C1 segment of cervical spinal cord (tissue), 14 donors: ENCODE measurements around the gene MEIS1.

Experiments used
- DNase-seq, 14 donors: peaks; one replicate each; lab custom pipeline; 2025; lab: John Stamatoyannopoulos, UW

Gene MEIS1

GRCh38 chr2:66565291-66565690, 130.4 kb downstream of the MEIS1 start:
- DNase-seq = no peak

- no peak for DNase-seq
These were observed 131.9 kb downstream of the MEIS1 start for GRCh38 chr2:66566726-66567399.

DNA sequence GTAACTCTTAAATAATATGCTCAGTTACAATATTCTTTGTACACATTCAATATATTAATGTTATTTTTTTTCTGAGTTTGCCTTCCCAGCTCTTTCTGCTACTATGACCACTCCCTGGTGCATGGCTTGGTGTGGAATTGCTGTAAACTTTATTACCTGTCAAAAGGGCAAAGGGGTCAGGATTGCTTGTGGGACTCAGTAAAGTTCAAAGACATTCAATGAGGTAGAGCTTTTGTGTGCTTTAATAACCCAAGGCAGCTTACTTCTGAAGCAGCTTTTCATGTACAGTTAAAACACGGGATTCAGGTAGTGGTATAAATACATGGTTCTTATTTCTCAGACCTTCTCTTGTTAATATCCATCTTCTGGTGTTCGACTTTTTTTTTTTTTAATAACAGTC, 132.8 kb downstream of the MEIS1 start:
- no peak for DNase-seq

DNA sequence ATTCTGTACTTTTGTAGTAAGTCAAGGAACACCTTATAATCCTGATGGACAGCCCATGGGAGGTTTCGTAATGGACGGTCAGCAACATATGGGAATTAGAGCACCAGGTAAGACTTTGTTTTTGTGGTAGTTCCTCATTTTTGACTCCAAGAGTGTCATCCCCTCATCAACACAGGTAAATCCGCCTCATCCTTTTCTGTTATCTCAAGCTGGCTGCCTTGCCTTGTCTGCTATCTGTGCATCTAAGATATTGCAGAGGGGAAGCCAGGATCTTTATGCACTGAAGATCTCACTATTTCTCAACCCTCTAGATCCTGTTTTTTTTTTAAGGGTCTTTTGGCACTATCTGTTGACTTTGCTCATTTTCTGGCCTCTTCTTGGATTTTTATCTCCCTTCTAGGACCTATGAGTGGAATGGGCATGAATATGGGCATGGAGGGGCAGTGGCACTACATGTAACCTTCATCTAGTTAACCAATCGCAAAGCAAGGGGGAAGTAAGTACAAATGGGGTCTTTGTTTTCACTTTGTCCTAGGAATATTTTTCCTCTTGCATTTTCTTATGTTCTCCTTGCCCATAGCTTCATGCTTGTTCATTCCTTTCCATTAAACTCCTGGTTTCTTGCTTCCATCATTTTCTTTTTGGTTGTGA, 133.8 kb downstream of the MEIS1 start:
- no peak for DNase-seq

- DNase-seq = no peak
These were observed 134.5 kb downstream of the MEIS1 start for GRCh38 chr2:66569321-66569851.

DNA sequence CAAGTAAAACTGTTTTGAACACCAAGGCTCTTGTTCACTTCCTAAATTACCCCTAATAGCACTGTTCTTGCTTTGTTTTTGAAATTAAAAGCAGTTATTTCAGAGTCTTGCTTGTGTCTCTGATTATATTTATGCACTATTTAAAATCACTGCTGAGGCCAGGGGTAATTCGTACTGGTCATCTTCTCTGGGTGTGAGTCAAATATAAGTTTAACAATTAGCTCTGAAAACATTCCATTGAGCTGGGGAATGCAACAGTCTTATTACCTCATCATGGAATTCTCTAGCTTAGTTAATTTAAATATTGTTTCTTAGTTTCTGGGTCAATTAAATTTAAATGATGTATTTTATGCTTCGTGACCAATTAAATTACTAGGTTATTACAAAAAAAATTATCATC, 135.0 kb downstream of the MEIS1 start:
- DNase-seq = no peak

DNA sequence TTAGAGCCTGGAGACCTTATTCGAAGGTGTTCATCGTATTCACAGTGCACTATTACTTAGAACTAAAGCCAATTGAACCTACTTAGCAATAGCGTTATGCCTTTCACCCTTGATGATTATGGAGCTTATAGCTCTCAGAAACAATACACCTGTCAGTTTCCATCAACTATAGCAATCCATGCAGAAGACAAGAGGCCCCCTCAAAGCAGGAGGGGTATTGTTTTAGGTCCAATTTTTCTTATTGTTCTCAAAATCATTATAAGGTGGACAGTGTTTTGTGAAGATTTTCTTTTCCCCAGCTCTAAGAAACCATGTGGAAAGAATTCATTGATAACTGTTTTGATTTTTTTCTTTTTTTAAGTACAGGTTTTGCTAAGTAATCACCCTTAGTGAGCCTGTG, 135.5 kb downstream of the MEIS1 start:
- DNase-seq = no peak

GRCh38 chr2:66571918-66572317, 137.0 kb downstream of the MEIS1 start:
- no peak for DNase-seq

GRCh38 chr2:66572391-66572790, 137.5 kb downstream of the MEIS1 start:
- DNase-seq = no peak

GRCh38 chr2:66573416-66573815, 138.5 kb downstream of the MEIS1 start:
- DNase-seq = no peak

- DNase-seq = peak in 1 of 14 donors; percentile 38
These were observed 138.9 kb downstream of the MEIS1 start for GRCh38 chr2:66573821-66574233.

- peak in 12 of 14 donors; percentile 35 to 81 (median 60) for DNase-seq
These were observed 140.0 kb downstream of the MEIS1 start for GRCh38 chr2:66574701-66575624.

DNA sequence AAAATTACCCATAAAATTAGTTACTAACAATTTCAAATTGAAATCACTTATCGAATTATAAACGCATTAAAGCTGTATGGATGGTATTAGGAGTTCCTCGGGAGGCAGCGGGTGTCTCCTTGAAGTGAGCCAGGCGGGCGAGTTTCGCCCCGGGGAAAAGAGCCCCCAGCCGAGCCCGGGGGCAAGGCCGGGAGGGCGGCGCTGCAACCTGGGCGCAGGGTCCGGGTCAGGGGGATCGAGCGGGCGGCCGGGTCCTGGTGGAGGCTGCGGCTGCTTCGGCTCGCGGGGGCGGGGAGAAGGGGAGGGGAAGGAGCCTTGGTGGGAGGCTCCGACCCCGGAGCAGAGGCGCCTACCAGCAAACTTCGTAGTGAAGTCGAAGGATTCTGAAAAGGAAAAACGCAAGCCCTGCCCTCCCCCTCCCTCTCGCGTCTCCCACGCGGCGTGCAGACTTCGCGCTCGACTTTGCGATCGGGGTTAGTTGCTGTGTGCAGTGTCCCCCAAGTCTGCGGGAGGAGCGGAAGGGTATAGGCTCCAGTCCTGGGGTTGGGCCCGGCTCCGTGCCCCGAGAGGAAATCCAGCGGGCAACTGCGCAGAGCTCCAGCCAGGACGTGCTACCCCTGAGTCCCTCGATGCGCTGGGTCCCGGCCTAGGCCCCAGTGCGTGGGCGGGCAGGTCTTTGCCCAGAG, 140.8 kb downstream of the MEIS1 start:
- DNase-seq = peak in 1 of 14 donors; percentile 66

GRCh38 chr2:66576311-66576560, 141.3 kb downstream of the MEIS1 start:
- peak in 1 of 14 donors; percentile 67 for DNase-seq

GRCh38 chr2:66576561-66577320, 141.8 kb downstream of the MEIS1 start:
- DNase-seq = peak in 2 of 14 donors; percentile 27 to 75

GRCh38 chr2:66577321-66578053, 142.6 kb downstream of the MEIS1 start:
- peak in 2 of 14 donors; percentile 8 to 80 for DNase-seq

DNA sequence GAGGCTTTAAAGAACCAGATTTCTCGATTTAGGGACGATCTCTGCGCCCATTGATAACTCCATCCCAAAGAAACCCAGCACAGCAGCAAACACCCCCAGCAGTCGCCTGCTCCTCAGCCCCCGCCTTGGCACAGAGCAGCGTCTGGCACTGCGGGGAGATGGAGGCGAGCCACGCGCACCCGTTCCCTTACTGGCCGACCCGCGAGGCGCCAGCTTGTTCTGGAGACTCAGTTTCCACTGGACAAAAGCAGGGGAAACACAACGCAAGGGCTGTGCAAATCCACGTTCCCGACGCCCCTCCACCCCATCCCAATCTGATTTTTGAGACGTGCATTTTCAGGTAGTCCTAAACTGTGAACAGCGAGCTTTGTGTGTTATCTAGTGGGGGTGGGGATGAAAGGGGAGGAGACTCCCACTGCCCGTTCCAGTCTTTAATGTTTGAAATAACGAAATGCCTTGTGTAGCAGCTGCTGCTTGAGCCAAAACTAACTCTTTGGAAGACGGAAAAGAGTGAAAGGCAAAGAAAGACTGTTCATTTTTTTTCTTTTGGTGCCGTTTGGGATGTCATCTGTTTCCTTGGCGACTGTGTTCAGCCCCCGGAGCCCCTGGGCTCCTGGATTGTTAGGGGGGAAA, 143.2 kb downstream of the MEIS1 start:
- DNase-seq = peak in 1 of 14 donors; percentile 79

DNA sequence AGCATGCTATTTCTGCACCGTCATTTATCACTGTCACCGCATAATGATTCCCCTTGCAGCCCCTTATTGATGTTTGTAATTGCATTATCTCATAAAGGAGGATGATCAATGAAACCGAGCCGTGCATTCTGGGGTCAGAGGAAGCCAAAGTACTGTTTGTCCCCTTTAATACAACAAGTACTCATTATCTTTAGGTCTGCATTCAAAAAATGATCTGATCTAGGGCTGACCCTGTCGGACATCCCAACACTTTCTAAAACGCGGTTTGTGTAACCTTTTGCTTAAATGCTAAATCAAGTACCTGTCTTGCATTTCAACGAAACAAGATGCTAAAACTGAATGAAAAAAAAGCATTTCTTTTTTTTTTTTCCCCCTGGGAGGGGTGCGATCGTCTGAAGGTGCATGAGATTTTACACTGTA, 143.8 kb downstream of the MEIS1 start:
- DNase-seq = peak in 1 of 14 donors; percentile 55
